Myocyte (in vitro differentiated cells): Measurements from ENCODE around the gene MRPS26. TPM values are rescaled to one million over a fixed set of nuclear protein-coding genes. Genes with fewer than 3 reads are reported as not detected.

Experiments
- total RNA-seq: library from RNA; depleted of rRNA; stranded (reverse); fragments of >200 nt; gene quantifications from 2 replicates; pipeline ENCODE4 v1.2.3, GENCODE V29; 2014

The MRPS26 gene
- total RNA-seq, 1 donor from 2014 or later: 56.8 TPM

Other genes with a start within 250 kb of the MRPS26 start
- not detected in 2 replicates for gene CPXM1, start 245.4 kb upstream of the MRPS26 start, total RNA-seq
- not detected in 2 replicates for gene C20orf141, start 231.1 kb upstream of the MRPS26 start, total RNA-seq
- gene TMEM239, start 229.7 kb upstream of the MRPS26 start, total RNA-seq: not detected in 2 replicates
- 16.3 and 31.4 TPM in 2 replicates for gene PCED1A, start 205.4 kb upstream of the MRPS26 start, total RNA-seq
- 30.1 and 31.3 TPM in 2 replicates for gene VPS16, start 205.3 kb upstream of the MRPS26 start, total RNA-seq
- 22.0 and 30.4 TPM in 2 replicates for gene PTPRA, start 172.6 kb upstream of the MRPS26 start, total RNA-seq
- not detected in 2 replicates for gene GNRH2, start 2.4 kb upstream of the MRPS26 start, total RNA-seq
- not detected in 2 replicates for gene OXT, start 25.6 kb downstream of the MRPS26 start, total RNA-seq
- gene AVP, start 38.7 kb downstream of the MRPS26 start, total RNA-seq: not detected in 2 replicates
- 24.6 and 26.5 TPM in 2 replicates for gene FASTKD5, start 113.8 kb downstream of the MRPS26 start, total RNA-seq
- 5.2 and 6.1 TPM in 2 replicates for gene UBOX5, start 113.8 kb downstream of the MRPS26 start, total RNA-seq
- gene LZTS3, start 127.5 kb downstream of the MRPS26 start, total RNA-seq: 5.8 and 8.5 TPM in 2 replicates
- 55.0 and 58.7 TPM in 2 replicates for gene DDRGK1, start 158.6 kb downstream of the MRPS26 start, total RNA-seq
- 52.9 and 53.0 TPM in 2 replicates for gene ITPA, start 163.4 kb downstream of the MRPS26 start, total RNA-seq
- 10.3 and 12.2 TPM in 2 replicates for gene SLC4A11, start 193.1 kb downstream of the MRPS26 start, total RNA-seq